GM12865 (cell line): ENCODE results near the gene NDFIP1.

ENCODE experiments used
- DNase-seq: peaks from one replicate; pipeline ENCODE4 v3.0.0; 2010; ENCODE audit warnings: low read depth
- H3K4me3 ChIP-seq: 2 replicates; pipeline ENCODE4 v1.5.1; 2011; ENCODE audit warnings: mild to moderate bottlenecking, low read depth, low read length, control low read depth
- TF ChIP-seq, protein P1 (sequence below): IDR thresholded peaks from 2 replicates; pipeline ENCODE4 v1.5.1; 2011; ENCODE audit warnings: low read length, control low read depth, low read depth, inconsistent platforms; ENCODE audit not compliant: insufficient read depth; ENCODE audit errors: missing control alignments

NDFIP1 gene

DNA sequence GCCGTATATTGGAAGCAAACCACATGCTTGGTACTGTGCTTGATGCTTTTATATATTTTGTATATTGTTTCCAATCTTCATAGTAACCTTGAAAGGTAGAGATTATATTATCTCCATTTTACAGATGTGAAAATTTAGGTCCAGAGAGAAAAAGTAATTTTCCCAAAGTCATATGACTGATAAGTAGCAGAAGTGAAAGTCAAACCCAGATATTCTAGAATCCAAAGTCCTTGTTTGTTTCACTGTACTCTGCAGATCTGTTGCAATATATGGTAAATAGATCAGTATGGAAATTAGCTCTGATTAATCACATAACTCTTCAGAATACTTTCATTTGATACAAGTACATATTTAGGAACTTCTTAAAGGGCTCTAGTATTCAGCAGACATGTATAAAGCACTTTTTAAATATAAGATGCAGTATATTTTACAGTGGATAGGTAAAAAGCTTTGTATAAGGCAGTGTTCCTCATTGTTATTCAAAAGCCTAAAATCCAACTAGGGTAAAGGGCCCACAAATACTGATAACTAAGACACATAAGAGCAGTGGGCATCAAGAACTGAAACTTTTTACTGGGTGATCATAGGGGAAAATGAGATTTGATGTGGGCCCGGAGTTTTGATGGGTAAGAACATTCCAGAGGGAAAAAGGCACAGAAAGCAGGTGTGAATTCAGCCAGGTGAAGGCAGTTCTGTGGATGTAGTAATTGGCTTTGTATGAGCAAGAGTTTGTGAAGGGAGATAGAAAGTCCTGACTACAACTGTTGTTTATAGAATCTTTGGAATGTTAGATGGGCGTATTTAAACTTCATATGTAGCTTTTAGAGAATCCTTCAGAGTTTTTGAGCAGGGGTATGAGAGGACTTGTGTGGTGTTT lies 25.0 kb downstream of the NDFIP1 start:
- DNase-seq, result no peak
- TF ChIP-seq, protein P1, sequence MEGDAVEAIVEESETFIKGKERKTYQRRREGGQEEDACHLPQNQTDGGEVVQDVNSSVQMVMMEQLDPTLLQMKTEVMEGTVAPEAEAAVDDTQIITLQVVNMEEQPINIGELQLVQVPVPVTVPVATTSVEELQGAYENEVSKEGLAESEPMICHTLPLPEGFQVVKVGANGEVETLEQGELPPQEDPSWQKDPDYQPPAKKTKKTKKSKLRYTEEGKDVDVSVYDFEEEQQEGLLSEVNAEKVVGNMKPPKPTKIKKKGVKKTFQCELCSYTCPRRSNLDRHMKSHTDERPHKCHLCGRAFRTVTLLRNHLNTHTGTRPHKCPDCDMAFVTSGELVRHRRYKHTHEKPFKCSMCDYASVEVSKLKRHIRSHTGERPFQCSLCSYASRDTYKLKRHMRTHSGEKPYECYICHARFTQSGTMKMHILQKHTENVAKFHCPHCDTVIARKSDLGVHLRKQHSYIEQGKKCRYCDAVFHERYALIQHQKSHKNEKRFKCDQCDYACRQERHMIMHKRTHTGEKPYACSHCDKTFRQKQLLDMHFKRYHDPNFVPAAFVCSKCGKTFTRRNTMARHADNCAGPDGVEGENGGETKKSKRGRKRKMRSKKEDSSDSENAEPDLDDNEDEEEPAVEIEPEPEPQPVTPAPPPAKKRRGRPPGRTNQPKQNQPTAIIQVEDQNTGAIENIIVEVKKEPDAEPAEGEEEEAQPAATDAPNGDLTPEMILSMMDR, result no peak
- H3K4me3 ChIP-seq, result no peak overlapping the region

DNA sequence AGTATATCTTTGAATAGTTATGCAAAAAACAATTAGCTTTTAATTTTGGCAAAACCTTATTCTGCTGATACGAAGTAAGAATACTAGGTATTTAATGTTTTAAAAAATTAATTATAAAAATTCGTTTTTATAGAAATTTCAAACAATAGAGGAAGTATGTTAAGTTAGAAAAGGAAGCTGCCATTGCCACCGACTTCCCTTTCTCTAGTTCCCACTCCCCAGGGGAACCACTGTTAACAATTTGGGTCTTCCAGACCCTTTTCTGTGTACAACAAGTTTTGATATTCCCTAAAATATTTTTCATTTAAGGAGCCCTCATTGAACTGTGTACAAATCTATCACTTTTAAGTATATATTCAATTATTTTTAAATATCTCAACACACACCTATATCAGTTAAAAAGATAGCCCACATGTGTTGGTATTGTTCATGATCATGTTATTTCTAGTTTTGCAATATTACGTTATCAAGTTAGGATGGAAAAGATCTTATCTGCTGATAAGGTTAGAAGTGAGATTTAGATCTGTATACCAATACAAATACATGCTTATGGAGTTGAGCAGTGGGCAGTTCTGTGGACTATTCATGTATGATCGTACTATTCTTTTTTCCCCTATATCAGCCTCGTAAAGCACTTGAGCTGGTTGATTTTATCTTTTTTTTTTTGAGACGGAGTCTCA lies 25.9 kb downstream of the NDFIP1 start:
- DNase-seq, result no peak
- TF ChIP-seq, protein P1, result no peak
- H3K4me3 ChIP-seq, result no peak overlapping the region

DNA sequence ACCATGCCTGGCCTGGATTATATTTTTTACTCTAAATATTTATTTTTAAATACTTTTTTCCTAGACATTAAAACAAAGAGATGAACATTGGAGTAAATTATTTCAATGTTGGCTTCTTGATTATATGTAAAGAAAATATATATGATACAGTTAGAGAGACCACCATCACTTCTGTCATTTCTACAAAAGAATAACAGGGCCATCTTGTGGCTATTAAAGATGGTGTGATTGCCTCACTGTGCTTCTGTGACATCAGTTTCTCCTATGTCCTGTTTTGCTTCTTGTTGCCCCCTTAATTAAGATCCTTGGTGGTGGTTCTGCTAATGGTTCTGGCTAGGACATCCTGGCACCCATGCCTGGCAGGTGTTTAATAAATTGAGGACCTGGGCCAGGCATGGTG lies 32.9 kb downstream of the NDFIP1 start:
- no peak overlapping the region for H3K4me3 ChIP-seq
- TF ChIP-seq, protein P1, result no peak
- DNase-seq, result no peak

DNA sequence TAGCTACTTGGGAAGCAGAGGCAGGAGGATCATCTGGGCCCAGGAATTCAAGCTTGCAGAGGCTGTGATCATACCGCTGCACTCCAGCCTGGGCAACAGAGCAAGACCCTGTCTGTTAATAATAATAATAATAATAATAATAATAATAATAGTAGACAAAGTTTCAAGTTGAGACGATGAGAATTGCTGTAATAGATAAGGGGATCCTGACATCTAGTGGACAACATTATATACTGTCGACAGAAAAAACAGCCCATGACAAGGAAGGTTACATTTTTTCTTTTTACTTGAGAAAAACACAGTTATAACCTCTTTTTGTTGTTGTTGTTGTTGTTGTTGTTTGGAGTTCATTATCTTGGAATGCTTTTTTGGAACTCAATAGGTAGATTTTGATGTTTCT lies 35.3 kb downstream of the NDFIP1 start:
- peak; percentile 40 for DNase-seq

DNA sequence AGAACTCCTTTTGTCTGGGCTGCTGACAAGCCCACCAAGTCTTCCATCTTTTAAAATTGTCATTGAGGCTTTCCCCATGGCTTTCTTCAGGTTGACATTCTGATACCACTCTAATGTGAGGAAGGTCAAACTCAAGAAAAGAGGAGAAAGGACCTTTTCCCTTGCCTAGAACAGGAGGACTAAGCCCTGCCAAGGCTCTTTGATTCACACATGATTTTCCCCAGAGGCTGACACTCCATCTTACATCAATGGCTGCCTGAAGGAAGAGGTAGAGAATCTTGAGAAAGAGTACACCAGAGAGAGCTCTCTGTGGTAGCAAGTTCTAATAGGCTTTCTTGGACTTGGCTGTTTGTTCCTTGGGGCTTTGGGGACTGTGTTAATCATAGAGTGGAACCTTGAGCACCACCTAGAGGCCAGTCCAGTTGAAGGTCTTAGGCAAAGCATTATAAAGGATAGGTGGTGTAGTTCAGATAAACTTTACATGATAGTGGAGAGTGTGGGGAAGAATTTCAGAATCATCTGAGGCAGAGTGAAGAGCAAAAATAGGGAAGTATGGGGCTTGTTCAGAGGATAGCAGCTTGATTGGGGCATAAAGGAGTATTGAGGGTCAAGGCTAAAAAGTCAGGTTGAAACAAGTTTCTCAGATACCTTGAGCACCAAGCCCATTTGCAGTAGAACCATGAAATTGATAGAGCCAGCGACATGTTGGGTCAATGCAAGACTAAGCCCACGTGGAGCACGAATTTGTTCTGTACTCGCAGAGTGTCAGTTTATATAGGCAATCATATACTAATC lies 36.7 kb downstream of the NDFIP1 start:
- no peak overlapping the region for H3K4me3 ChIP-seq
- peak; percentile 65 for DNase-seq
- TF ChIP-seq, protein P1, result peak; percentile 73

More for the DNA sequence above, 35.3 kb downstream of the NDFIP1 start:
- TF ChIP-seq, protein P1, result peak; percentile 40
- no peak overlapping the region for H3K4me3 ChIP-seq

DNA sequence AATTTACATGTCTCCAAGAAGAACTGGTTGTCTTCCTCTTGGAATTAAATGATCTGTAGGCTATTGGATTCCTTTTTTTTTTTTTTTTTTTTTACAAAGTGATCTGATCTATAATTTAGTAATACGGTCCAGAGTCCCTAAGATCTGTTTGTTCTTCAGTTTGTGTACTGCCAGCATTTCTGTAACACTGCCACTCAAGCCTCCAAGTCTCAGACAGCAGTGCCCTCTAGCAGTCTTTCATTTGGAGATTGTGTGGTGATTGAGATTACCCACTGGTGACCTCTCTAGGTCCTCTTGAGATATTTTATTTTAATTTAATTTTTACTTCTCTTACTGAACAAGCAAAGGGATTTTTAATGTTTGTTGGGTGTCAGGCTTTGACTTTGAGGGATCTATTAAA lies 40.8 kb downstream of the NDFIP1 start:
- DNase-seq, result no peak
- TF ChIP-seq, protein P1, result no peak
- no peak overlapping the region for H3K4me3 ChIP-seq
